Measurements from ENCODE around the gene FITM1. TPM values are rescaled to one million over a fixed set of nuclear protein-coding genes. Genes with fewer than 3 reads are reported as not detected.

The FITM1 gene
- polyA plus RNA-seq, 1 experiment: not detected

DNA sequence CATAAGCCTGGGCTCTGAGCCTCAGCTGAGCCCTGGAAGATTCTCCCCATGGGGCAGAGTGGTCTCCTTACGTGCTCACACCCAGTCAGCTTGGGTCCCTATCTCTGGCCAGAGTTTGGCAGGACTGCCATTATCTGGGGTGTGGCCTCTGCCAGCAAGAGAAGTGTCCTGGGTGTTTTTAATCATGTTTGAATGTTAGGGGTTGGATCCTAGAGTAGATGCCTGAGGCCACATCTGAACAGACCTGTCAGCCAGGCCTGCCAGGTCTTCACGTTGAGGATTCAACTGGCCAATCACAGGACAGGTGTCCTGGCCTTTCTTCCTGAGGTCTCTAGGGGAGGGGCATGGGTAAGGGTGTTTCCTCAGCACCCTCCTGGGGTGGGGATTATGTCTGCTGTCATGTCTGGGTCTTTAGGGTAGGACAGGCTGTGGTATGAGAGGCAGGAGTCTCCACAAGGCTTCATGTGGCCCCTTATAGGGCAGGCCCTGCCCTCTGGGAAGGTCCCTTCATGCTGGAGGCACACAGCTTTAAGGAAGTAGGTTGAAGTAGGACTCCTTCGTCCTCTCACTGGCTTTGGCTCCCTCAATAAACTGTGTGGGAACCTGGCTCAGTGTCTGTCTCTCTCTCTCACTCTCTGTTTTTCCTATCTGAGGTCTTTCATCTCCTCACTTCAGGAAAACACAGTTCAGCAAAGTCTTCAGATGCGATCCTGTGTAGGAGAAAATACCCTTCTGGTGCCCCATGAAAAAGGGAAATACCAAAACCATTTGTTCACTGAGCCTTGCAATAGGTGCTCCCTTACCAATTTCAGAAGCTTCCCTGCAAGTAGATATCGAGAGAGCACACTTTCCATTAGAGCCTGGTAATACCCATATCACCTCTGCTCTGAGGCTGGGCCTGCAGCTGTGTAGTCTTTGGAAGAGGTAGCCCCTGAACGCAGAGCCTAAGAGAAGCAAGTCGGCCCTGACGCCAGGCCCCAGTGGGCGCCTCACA lies 6.7 kb upstream of the FITM1 start:
- TF ChIP-seq, protein P1, sequence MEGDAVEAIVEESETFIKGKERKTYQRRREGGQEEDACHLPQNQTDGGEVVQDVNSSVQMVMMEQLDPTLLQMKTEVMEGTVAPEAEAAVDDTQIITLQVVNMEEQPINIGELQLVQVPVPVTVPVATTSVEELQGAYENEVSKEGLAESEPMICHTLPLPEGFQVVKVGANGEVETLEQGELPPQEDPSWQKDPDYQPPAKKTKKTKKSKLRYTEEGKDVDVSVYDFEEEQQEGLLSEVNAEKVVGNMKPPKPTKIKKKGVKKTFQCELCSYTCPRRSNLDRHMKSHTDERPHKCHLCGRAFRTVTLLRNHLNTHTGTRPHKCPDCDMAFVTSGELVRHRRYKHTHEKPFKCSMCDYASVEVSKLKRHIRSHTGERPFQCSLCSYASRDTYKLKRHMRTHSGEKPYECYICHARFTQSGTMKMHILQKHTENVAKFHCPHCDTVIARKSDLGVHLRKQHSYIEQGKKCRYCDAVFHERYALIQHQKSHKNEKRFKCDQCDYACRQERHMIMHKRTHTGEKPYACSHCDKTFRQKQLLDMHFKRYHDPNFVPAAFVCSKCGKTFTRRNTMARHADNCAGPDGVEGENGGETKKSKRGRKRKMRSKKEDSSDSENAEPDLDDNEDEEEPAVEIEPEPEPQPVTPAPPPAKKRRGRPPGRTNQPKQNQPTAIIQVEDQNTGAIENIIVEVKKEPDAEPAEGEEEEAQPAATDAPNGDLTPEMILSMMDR (IDR thresholded peaks at IDR 0.05; ENCODE audit: low read depth, low read length): no peak
- POLR2A ChIA-PET: no interaction called here
- H3K4me3 ChIP-seq (ENCODE audit: low read depth, low read length): no peak overlapping the region
- DNase-seq (ENCODE audit: low read depth, low spot score): no peak
- no peaks in the 10 kb centered on the region for H3K9me3 ChIP-seq (ENCODE audit: control insufficient read depth, insufficient read depth, low read length)
- H3K27ac ChIP-seq (ENCODE audit: low read depth, low read length): no peak overlapping the region
- no peaks in the 10 kb centered on the region for H3K27me3 ChIP-seq (ENCODE audit: control insufficient read depth, insufficient read depth, low read length)
- CTCF ChIA-PET: no interaction called here

DNA sequence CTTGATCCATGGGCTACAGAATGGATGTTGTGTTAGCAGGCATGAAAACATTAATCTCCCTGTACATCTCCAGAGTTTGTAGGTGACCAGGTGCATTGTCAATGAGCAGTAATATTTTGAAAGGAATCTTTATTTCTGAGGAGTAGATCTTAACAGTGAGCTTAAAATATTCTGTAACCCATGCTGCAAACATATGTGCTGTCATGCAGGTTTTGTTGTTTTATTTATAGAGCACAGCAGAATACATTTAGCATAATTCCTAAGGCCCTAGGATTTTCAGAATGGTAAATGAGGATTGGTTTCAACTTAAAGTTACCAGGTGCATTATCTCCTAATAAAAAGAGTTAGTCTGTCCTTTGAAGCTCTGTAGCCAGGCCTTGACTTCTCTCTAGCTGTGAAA lies 3.5 kb upstream of the FITM1 start:
- CTCF ChIA-PET: interaction anchor here (1.2 kb wide), 1 partner anchor 18 kb away, joined by 5 read pairs; no protein-coding TSS in a partner anchor
- no peak for DNase-seq (ENCODE audit: low read depth, low spot score)
- no peaks in the 10 kb centered on the region for H3K27me3 ChIP-seq (ENCODE audit: control insufficient read depth, insufficient read depth, low read length)
- no peaks in the 10 kb centered on the region for H3K9me3 ChIP-seq (ENCODE audit: control insufficient read depth, insufficient read depth, low read length)
- TF ChIP-seq, protein P1 (IDR thresholded peaks at IDR 0.05; ENCODE audit: low read depth, low read length): no peak
- H3K4me3 ChIP-seq (ENCODE audit: low read depth, low read length): no peak overlapping the region
- H3K27ac ChIP-seq (ENCODE audit: low read depth, low read length): no peak overlapping the region
- POLR2A ChIA-PET: interaction anchor here (0.9 kb wide), 1 partner anchor 34 kb away, joined by 4 read pairs; the partner anchor contains the start of gene IRF9

DNA sequence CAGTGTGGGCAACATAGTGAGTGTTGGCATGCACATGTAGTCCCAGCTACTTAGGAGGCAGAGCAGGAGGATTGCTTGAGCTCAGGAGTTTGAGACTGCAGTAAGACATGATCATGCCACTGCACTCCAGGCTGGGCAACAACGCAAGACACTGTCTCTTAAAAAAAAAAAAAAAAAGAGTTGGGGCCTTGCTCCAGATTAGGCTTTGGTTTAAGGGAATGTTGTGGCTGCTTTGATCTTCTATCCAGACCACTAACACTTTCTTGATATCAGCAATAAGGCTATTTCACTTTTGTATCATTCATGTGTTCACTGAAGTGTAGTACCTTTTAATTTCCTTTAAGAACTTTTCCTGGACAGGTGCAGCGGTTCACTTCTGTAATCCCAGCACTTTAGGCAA lies 2.8 kb upstream of the FITM1 start:
- POLR2A ChIA-PET: no interaction called here
- H3K27ac ChIP-seq (ENCODE audit: low read depth, low read length): no peak overlapping the region
- TF ChIP-seq, protein P1 (IDR thresholded peaks at IDR 0.05; ENCODE audit: low read depth, low read length): no peak
- DNase-seq (ENCODE audit: low read depth, low spot score): no peak
- no peaks in the 10 kb centered on the region for H3K9me3 ChIP-seq (ENCODE audit: control insufficient read depth, insufficient read depth, low read length)
- CTCF ChIA-PET: interaction anchor here (1.2 kb wide), 1 partner anchor 19 kb away, joined by 5 read pairs; no protein-coding TSS in a partner anchor
- H3K4me3 ChIP-seq (ENCODE audit: low read depth, low read length): no peak overlapping the region
- H3K27me3 ChIP-seq (ENCODE audit: control insufficient read depth, insufficient read depth, low read length): no peaks in the 10 kb centered on the region

DNA sequence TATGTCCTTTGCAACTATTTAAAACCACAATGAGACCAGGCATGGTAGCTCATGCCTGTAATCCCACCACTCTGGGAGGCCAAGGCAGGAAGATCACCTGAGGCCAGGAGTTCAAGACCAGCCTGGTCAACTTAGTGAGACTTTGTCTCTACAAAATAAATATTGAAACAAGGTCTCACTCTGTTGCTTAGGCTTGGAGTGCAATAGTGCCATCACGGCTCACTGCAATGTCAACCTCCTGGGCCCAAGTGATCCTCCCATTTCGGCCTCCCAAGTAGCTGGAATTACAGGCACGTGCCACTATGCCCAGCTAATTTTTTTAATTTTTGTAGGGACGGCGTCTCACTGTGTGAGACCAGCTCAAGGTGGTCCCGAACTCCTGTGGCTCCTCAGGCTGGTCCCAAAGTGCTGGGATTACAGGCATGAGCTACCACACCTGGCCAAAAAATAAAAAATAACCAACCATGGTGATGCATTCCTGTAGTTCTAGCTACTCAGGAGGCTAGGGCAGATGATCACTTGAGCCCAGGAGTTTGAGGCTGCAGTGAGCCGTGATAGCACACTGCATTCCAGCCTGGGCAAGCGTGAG lies 955 bp upstream of the FITM1 start:
- H3K27me3 ChIP-seq (ENCODE audit: control insufficient read depth, insufficient read depth, low read length): no peaks in the 10 kb centered on the region
- POLR2A ChIA-PET: no interaction called here
- no peak overlapping the region for H3K27ac ChIP-seq (ENCODE audit: low read depth, low read length)
- TF ChIP-seq, protein P1 (IDR thresholded peaks at IDR 0.05; ENCODE audit: low read depth, low read length): no peak
- DNase-seq (ENCODE audit: low read depth, low spot score): no peak
- CTCF ChIA-PET: interaction anchor here (1.7 kb wide), 1 partner anchor 167 kb away, joined by 5 read pairs; no protein-coding TSS in a partner anchor
- H3K9me3 ChIP-seq (ENCODE audit: control insufficient read depth, insufficient read depth, low read length): no peaks in the 10 kb centered on the region
- no peak overlapping the region for H3K4me3 ChIP-seq (ENCODE audit: low read depth, low read length)
